Neuronal stem cell (in vitro differentiated cells): ENCODE measurements around the gene CNN3.
A peak's percentile ranks its signal among the peaks of the same experiment; 100 is the strongest.

ENCODE experiments used
- DNase-seq: peaks from one replicate; pipeline ENCODE4 v3.0.0-alpha.2; 2013; ENCODE audit warnings: low spot score
- H2AFZ ChIP-seq: one replicate; pipeline ENCODE4 v1.6.1; 2013; ENCODE audit warnings: mild to moderate bottlenecking, low read length, inconsistent platforms
- H2AK5ac ChIP-seq: 2 replicates; pipeline ENCODE4 v1.6.1; 2013; ENCODE audit warnings: low read depth, mild to moderate bottlenecking, inconsistent platforms, low read length, moderate library complexity, mixed read lengths
- H2BK120ac ChIP-seq: 2 replicates; pipeline ENCODE4 v1.6.1; 2013; ENCODE audit warnings: low read depth, mild to moderate bottlenecking, inconsistent platforms, low read length, moderate library complexity, mixed read lengths
- H2BK12ac ChIP-seq: one replicate; pipeline ENCODE4 v1.6.1; 2013; ENCODE audit warnings: low read length, inconsistent platforms
- H2BK15ac ChIP-seq: 2 replicates; pipeline ENCODE4 v1.6.1; 2013; ENCODE audit warnings: mild to moderate bottlenecking, low read length, inconsistent platforms, mixed read lengths
- H2BK5ac ChIP-seq: one replicate; pipeline ENCODE4 v1.6.1; 2013; ENCODE audit warnings: inconsistent platforms, mild to moderate bottlenecking, low read length, moderate library complexity
- H3K14ac ChIP-seq: one replicate; pipeline ENCODE4 v1.6.1; 2013; ENCODE audit warnings: low read length, inconsistent platforms
- H3K18ac ChIP-seq: 2 replicates; pipeline ENCODE4 v1.6.1; 2013; ENCODE audit warnings: low read length, inconsistent platforms
- H3K23ac ChIP-seq: 2 replicates; pipeline ENCODE4 v1.6.1; 2013; ENCODE audit warnings: low read depth, mild to moderate bottlenecking, mixed read lengths, low read length, inconsistent platforms; ENCODE audit not compliant: poor library complexity
- H3K27ac ChIP-seq: replicated peaks from 3 replicates; pipeline ENCODE4 v1.5.1; 2013; ENCODE audit warnings: low read length, inconsistent platforms
- H3K27me3 ChIP-seq, 3 experiments: 2 replicates each; pipeline ENCODE4 v1.6.1; 2013; ENCODE audit warnings: low read length in 3 of 3, mild to moderate bottlenecking in 2 of 3, inconsistent platforms in 1 of 3, low read depth in 1 of 3, mixed read lengths in 1 of 3, moderate library complexity in 1 of 3; ENCODE audit not compliant: control insufficient read depth in 3 of 3, insufficient read depth in 3 of 3
- H3K36me3 ChIP-seq, 2 donors: replicated peaks in 1 of 2; 2 replicates each; pipeline ENCODE4 v1.6.1; 2013; ENCODE audit warnings: low read length in 2 of 2; ENCODE audit not compliant: control insufficient read depth in 2 of 2, insufficient read depth in 2 of 2
- H3K4ac ChIP-seq: 2 replicates; pipeline ENCODE4 v1.6.1; 2013; ENCODE audit warnings: inconsistent platforms, mild to moderate bottlenecking, low read length, moderate library complexity
- H3K4me1 ChIP-seq, 2 donors: 1 replicate in 1 of 2; 2 replicates in 1 of 2; pipeline ENCODE4 v1.6.1; 2013; ENCODE audit warnings: low read length in 2 of 2, low read depth in 1 of 2; ENCODE audit not compliant: control insufficient read depth in 2 of 2, insufficient read depth in 1 of 2
- H3K4me2 ChIP-seq: one replicate; pipeline ENCODE4 v1.6.1; 2013; ENCODE audit warnings: mild to moderate bottlenecking, low read length, inconsistent platforms; ENCODE audit not compliant: insufficient read depth, poor library complexity, severe bottlenecking
- H3K4me3 ChIP-seq, 2 donors: 2 replicates each; pipeline ENCODE4 v1.5.1; 2013; ENCODE audit warnings: low read length in 2 of 2, mild to moderate bottlenecking in 2 of 2, inconsistent platforms in 1 of 2, moderate library complexity in 1 of 2
- H3K79me1 ChIP-seq: one replicate; pipeline ENCODE4 v1.6.1; 2013; ENCODE audit warnings: low read depth, mild to moderate bottlenecking, inconsistent platforms, low read length, moderate library complexity
- H3K9ac ChIP-seq: one replicate; pipeline ENCODE4 v1.6.1; 2013; ENCODE audit warnings: mild to moderate bottlenecking, low read depth, low read length, inconsistent platforms; ENCODE audit not compliant: poor library complexity
- H3K9me3 ChIP-seq, 2 donors: replicated peaks in 1 of 2; 2 replicates each; pipeline versions ENCODE3 to v1.6.1; 2013; ENCODE audit warnings: low read length in 2 of 2, mild to moderate bottlenecking in 2 of 2, inconsistent platforms in 1 of 2, low read depth in 1 of 2, mixed read lengths in 1 of 2, moderate library complexity in 1 of 2; ENCODE audit not compliant: control insufficient read depth in 2 of 2, insufficient read depth in 1 of 2
- H4K8ac ChIP-seq: one replicate; pipeline ENCODE4 v1.6.1; 2013; ENCODE audit warnings: low read depth, mild to moderate bottlenecking, inconsistent platforms, low read length, moderate library complexity
- H4K91ac ChIP-seq: one replicate; pipeline ENCODE4 v1.6.1; 2013; ENCODE audit warnings: low read length, low read depth, mild to moderate bottlenecking, inconsistent platforms; ENCODE audit not compliant: poor library complexity
- WGBS, 2 donors: extraction: QIAGEN DNeasy Blood & Tissue Kit; methylation state at CpG; one replicate each; pipeline ENCODE4 v1.1.7; 2013; ENCODE audit warnings: missing lambda C conversion rate in 2 of 2, mixed read lengths in 1 of 2; ENCODE audit not compliant: insufficient read length in 2 of 2, insufficient replicate concordance in 1 of 2; ENCODE audit errors: extremely low coverage in 2 of 2; 5-methylcytosine and 5-hydroxymethylcytosine counted together

Gene CNN3

GRCh38 chr1:94908965-94909364, 17.9 kb downstream of the CNN3 start:
- Histone ChIP-seq H3K4me2 (no peak overlapping the region), H3K4ac (no peak overlapping the region), H3K9ac (no peak overlapping the region), H2AK5ac (no peak overlapping the region), H3K18ac (no peak overlapping the region), H3K4me1 (peaks cover 0 to 11% of the 10 kb centered on the region in 2 donors), H3K9me3 (peaks cover 0 to 20% of the 10 kb centered on the region in 2 donors), H2BK15ac (no peak overlapping the region), H4K8ac (no peak overlapping the region), H2BK12ac (no peak overlapping the region), H3K27me3 (no peaks in the 10 kb centered on the region), H2AFZ (no peak overlapping the region), H2BK5ac (no peak overlapping the region), H3K27ac (no peak overlapping the region), H3K36me3 (peaks cover 19 to 91% of the 10 kb centered on the region in 2 donors), H3K14ac (no peak overlapping the region), H4K91ac (no peak overlapping the region), H2BK120ac (no peak overlapping the region), H3K23ac (no peak overlapping the region), H3K4me3 (no peak overlapping the region), H3K79me1 (peaks cover 3% of the 10 kb centered on the region)
- DNase-seq: no peak
- WGBS, 2 donors: no CpG with 5 or more reads among the region's 2 CpGs

- WGBS, 2 donors: no CpG with 5 or more reads among the region's 7 CpGs
- Histone ChIP-seq H3K9me3 (peaks cover 0 to 20% of the 10 kb centered on the region in 2 donors), H3K9ac (no peak overlapping the region), H3K14ac (no peak overlapping the region), H3K27ac (no peak overlapping the region), H2AK5ac (no peak overlapping the region), H3K27me3 (no peaks in the 10 kb centered on the region), H2BK5ac (no peak overlapping the region), H3K36me3 (peaks cover 19 to 91% of the 10 kb centered on the region in 2 donors), H2BK120ac (no peak overlapping the region), H2BK12ac (no peak overlapping the region), H3K79me1 (peaks cover 2% of the 10 kb centered on the region), H2AFZ (no peak overlapping the region), H3K23ac (peak overlapping the region; percentile 67), H4K8ac (no peak overlapping the region), H3K4me1 (peaks cover 0 to 11% of the 10 kb centered on the region in 2 donors), H3K4me2 (no peak overlapping the region), H3K4me3 (no peak overlapping the region), H3K4ac (no peak overlapping the region), H3K18ac (peak overlapping the region; percentile 67), H4K91ac (no peak overlapping the region), H2BK15ac (no peak overlapping the region)
- no peak for DNase-seq
These were observed 18.7 kb downstream of the CNN3 start for GRCh38 chr1:94908190-94908589.

- no peak overlapping the region for H2AK5ac ChIP-seq
- H3K36me3 ChIP-seq: peaks cover 23 to 92% of the 10 kb centered on the region in 2 donors
- H4K8ac ChIP-seq: no peak overlapping the region
- H2BK5ac ChIP-seq: no peak overlapping the region
- no CpG with 5 or more reads among the region's 3 CpGs for WGBS, 2 donors
- H3K14ac ChIP-seq: no peak overlapping the region
- no peaks in the 10 kb centered on the region for H3K27me3 ChIP-seq
- no peak overlapping the region for H3K18ac ChIP-seq
- DNase-seq: no peak
- no peak overlapping the region for H3K4me3 ChIP-seq
- H3K27ac ChIP-seq: no peak overlapping the region
- H2BK12ac ChIP-seq: no peak overlapping the region
- no peak overlapping the region for H2AFZ ChIP-seq
- no peaks in the 10 kb centered on the region for H3K79me1 ChIP-seq
- H2BK120ac ChIP-seq: no peak overlapping the region
- peaks cover 0 to 14% of the 10 kb centered on the region in 2 donors for H3K9me3 ChIP-seq
- no peak overlapping the region for H2BK15ac ChIP-seq
- no peak overlapping the region for H4K91ac ChIP-seq
- peaks cover 0 to 11% of the 10 kb centered on the region in 2 donors for H3K4me1 ChIP-seq
- H3K4ac ChIP-seq: no peak overlapping the region
- H3K4me2 ChIP-seq: no peak overlapping the region
- no peak overlapping the region for H3K9ac ChIP-seq
- H3K23ac ChIP-seq: no peak overlapping the region
These were observed 19.8 kb downstream of the CNN3 start for GRCh38 chr1:94907136-94907535.

GRCh38 chr1:94906382-94906781, 20.5 kb downstream of the CNN3 start:
- Histone ChIP-seq H2BK120ac (no peak overlapping the region), H4K8ac (no peak overlapping the region), H3K79me1 (no peaks in the 10 kb centered on the region), H2AK5ac (no peak overlapping the region), H3K27me3 (no peaks in the 10 kb centered on the region), H3K18ac (no peak overlapping the region), H3K4me2 (no peak overlapping the region), H3K23ac (no peak overlapping the region), H3K9ac (no peak overlapping the region), H4K91ac (no peak overlapping the region), H2AFZ (no peak overlapping the region), H2BK5ac (no peak overlapping the region), H3K9me3 (peaks cover 0 to 12% of the 10 kb centered on the region in 2 donors), H3K4me3 (no peak overlapping the region), H3K14ac (no peak overlapping the region), H2BK15ac (no peak overlapping the region), H3K36me3 (peaks cover 27 to 92% of the 10 kb centered on the region in 2 donors), H2BK12ac (no peak overlapping the region), H3K27ac (no peak overlapping the region), H3K4me1 (peaks cover 0 to 11% of the 10 kb centered on the region in 2 donors), H3K4ac (no peak overlapping the region)
- DNase-seq: no peak
- WGBS, 2 donors: no CpG with 5 or more reads among the region's 5 CpGs
